ENCODE measurements around the gene PACRG. TPM values are rescaled to one million over a fixed set of nuclear protein-coding genes. Genes with fewer than 3 reads are reported as not detected.

PACRG gene
- total and polyA plus RNA-seq, 8 donors = 1.5 to 6.8 (median 4.6) TPM

DNA sequence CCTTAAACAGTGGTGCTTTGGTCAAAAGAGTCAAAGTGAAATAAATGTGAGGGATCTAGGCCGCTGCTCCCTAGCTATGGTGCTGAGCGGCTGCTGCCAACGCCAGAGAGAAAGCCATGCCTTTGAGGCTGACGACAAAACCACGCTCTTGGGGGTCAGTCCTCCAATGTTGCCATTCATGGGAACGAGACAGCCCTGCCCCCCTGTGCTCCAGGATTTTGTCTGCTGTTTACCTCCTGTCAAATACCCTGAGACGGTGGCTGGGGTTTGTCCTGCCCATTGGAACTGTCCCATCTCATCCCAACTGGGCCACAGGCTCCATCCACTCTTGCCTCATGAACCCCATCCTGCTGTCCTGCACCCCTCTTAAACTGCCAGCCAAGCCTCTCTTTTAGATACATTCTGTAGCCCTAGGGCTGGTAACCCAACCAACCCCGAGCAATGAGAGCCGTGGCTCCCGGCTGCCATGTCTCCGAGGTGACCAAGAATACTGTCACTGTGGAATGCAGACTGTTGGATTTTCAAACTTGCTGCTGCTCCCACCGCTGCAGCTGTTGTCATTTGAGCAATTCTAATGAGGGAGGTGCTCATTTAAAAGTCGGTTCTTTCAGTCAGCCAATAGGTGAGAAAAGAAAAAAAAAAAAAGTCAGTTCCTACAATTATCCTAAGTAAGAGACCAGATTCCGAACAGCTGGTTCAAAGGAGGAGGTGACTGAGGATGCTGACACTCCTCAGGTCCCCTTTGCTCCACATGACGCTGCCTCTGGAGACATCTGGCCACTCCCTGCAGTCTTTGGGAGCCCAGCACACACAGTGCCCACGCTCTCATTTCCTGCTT is 613.7 kb downstream of the PACRG start:
- H3K36me3 ChIP-seq = no peaks in the 10 kb centered on the region
- H3K27me3 ChIP-seq = no peaks in the 10 kb centered on the region
- intact Hi-C loops (cut with DNase I) = no loop called here
- no peak for ATAC-seq
- TF ChIP-seq, protein P1, sequence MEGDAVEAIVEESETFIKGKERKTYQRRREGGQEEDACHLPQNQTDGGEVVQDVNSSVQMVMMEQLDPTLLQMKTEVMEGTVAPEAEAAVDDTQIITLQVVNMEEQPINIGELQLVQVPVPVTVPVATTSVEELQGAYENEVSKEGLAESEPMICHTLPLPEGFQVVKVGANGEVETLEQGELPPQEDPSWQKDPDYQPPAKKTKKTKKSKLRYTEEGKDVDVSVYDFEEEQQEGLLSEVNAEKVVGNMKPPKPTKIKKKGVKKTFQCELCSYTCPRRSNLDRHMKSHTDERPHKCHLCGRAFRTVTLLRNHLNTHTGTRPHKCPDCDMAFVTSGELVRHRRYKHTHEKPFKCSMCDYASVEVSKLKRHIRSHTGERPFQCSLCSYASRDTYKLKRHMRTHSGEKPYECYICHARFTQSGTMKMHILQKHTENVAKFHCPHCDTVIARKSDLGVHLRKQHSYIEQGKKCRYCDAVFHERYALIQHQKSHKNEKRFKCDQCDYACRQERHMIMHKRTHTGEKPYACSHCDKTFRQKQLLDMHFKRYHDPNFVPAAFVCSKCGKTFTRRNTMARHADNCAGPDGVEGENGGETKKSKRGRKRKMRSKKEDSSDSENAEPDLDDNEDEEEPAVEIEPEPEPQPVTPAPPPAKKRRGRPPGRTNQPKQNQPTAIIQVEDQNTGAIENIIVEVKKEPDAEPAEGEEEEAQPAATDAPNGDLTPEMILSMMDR (IDR thresholded peaks at IDR 0.05) = no peak
- no peak for DNase-seq
- no peak overlapping the region for H3K27ac ChIP-seq
- peaks cover 4 to 12% of the 10 kb centered on the region in 2 donors for H3K4me1 ChIP-seq
- H3K9me3 ChIP-seq = no peaks in the 10 kb centered on the region
- no peak overlapping the region for H3K4me3 ChIP-seq

- intact Hi-C loops (cut with DNase I) = no loop called here
- no peak overlapping the region for H3K4me3 ChIP-seq
- H3K36me3 ChIP-seq = no peaks in the 10 kb centered on the region
- TF ChIP-seq, protein P1 (IDR thresholded peaks at IDR 0.05) = no peak
- H3K27me3 ChIP-seq = no peaks in the 10 kb centered on the region
- peaks cover 4 to 12% of the 10 kb centered on the region in 2 donors for H3K4me1 ChIP-seq
- H3K9me3 ChIP-seq = no peaks in the 10 kb centered on the region
- ATAC-seq (no peak), DNase-seq (no peak)
- H3K27ac ChIP-seq = no peak overlapping the region
These were observed 615.1 kb downstream of the PACRG start for GRCh38 chr6:163342571-163343539.

GRCh38 chr6:163343609-163344008 is 615.8 kb downstream of the PACRG start:
- intact Hi-C loops (cut with DNase I) = no loop called here
- H3K4me1 ChIP-seq = peaks cover 4 to 12% of the 10 kb centered on the region in 2 donors
- no peaks in the 10 kb centered on the region for H3K36me3 ChIP-seq
- H3K4me3 ChIP-seq = no peak overlapping the region
- DNase-seq (no peak), ATAC-seq (no peak)
- H3K27me3 ChIP-seq = no peaks in the 10 kb centered on the region
- TF ChIP-seq, protein P1 (IDR thresholded peaks at IDR 0.05) = no peak
- no peak overlapping the region for H3K27ac ChIP-seq
- no peaks in the 10 kb centered on the region for H3K9me3 ChIP-seq

DNA sequence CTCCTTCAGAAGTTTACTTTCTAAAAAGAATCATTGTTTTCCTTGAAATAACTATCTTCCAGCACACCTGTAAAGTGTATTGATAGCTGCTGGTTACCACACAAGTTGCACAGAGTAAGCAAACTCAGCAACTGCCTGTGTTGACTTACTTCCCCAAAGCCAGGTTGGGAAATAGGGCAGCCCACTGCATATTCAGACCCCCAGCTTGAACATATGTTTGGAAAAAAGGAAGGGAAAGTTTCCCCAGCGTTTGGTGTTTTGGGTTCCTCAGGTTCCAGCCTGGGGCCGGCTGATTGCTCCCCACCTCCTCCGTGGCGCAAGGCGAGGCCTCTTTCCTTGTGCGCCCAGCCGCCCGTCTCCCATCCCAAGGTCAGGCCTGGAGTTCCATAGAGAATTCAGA is 616.6 kb downstream of the PACRG start:
- Histone ChIP-seq H3K4me1 (peaks cover 0 to 4% of the 10 kb centered on the region in 2 donors), H3K27ac (no peak overlapping the region), H3K9me3 (no peaks in the 10 kb centered on the region), H3K4me3 (no peak overlapping the region), H3K36me3 (no peaks in the 10 kb centered on the region), H3K27me3 (no peaks in the 10 kb centered on the region)
- no peak for ATAC-seq
- DNase-seq = no peak
- TF ChIP-seq, protein P1 (IDR thresholded peaks at IDR 0.05) = no peak
- intact Hi-C loops (cut with DNase I) = no loop called here

DNA sequence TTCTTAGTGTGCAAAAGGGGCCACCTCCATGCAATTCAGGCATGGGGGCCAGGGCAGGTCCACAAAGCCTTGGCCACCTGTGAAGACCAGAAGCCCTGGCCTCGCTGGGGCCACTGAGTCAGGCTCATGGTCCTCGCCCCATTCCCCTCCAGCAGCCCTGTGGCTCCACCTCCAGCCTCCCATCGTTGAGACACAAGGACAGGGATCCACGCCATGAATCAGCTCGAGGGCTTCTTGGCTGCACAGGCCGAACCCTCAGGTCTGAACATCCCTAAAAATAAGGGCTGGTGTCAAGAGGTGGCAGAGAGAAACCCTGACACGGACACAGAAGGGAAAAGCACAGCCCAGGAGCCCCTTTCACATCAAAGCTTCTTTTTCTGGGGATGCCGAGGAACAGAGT is 618.2 kb downstream of the PACRG start:
- no peak for ATAC-seq
- intact Hi-C loops (cut with DNase I) = no loop called here

More for the DNA sequence above, 618.2 kb downstream of the PACRG start:
- Histone ChIP-seq H3K9me3 (no peaks in the 10 kb centered on the region), H3K27ac (no peak overlapping the region), H3K36me3 (no peaks in the 10 kb centered on the region), H3K4me1 (no peaks in the 10 kb centered on the region), H3K4me3 (no peak overlapping the region), H3K27me3 (no peaks in the 10 kb centered on the region)
- DNase-seq = no peak
- TF ChIP-seq, protein P1 (IDR thresholded peaks at IDR 0.05) = no peak

Data from left lung (tissue), 10 donors.